AG09319 (cell line): ENCODE data around the gene C3orf80.

ENCODE experiments used
- DNase-seq: peaks from one replicate; pipeline ENCODE4 v3.0.0-alpha.2; 2010; ENCODE audit warnings: low read depth; ENCODE audit errors: extremely low read depth
- CTCF ChIP-seq: IDR thresholded peaks from 2 replicates; pipeline ENCODE4 v1.5.1; 2011; ENCODE audit warnings: low read depth, mild to moderate bottlenecking, inconsistent platforms, low read length, moderate library complexity

C3orf80 gene

GRCh38 chr3:160265088-160265487 lies 39.9 kb downstream of the C3orf80 start:
- no peak for TF ChIP-seq CTCF
- DNase-seq = no peak
